ENCODE data around the gene PPM1L.

Gene PPM1L

DNA sequence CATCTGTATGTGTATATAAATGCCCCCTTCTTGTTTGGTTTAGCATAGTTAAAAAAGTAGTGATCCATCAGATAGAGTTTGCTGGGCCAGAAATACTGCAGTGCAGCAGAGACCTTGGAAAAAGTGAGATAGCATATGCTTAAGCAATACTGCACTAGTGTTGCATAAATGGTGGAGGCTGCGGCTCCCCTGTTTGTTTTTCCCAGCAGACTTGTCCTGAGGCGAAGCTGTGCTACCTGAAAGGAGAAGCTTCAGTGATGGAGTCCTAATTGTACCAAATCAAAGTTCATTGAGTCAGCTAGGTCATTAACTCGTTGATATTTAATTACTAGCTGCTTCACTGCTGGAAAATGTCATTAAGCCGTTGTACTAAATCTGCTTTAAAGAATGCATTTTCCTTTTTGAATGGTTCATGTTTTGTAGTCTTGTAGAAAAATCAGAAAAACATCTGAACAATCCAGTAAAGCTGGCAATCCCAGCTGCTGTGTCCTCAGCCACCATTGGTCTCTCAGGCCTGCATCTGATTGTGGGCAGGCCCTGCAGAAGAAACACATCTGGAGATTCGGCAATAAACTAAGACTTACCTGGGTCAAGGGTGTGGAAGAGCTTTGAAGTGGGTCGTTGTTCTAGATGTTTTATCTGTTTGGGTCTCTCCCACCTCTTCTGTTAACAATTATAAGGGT lies 179.5 kb downstream of the PPM1L start:
- no peak overlapping the region for H3K27ac ChIP-seq (ENCODE audit: low read length)
- TF ChIP-seq, protein P1, sequence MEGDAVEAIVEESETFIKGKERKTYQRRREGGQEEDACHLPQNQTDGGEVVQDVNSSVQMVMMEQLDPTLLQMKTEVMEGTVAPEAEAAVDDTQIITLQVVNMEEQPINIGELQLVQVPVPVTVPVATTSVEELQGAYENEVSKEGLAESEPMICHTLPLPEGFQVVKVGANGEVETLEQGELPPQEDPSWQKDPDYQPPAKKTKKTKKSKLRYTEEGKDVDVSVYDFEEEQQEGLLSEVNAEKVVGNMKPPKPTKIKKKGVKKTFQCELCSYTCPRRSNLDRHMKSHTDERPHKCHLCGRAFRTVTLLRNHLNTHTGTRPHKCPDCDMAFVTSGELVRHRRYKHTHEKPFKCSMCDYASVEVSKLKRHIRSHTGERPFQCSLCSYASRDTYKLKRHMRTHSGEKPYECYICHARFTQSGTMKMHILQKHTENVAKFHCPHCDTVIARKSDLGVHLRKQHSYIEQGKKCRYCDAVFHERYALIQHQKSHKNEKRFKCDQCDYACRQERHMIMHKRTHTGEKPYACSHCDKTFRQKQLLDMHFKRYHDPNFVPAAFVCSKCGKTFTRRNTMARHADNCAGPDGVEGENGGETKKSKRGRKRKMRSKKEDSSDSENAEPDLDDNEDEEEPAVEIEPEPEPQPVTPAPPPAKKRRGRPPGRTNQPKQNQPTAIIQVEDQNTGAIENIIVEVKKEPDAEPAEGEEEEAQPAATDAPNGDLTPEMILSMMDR (IDR thresholded peaks at IDR 0.05; ENCODE audit: borderline replicate concordance, extremely low read depth, low read length, poor library complexity, severe bottlenecking), result no peak
- no peak for TF ChIP-seq EZH2 (IDR thresholded peaks at IDR 0.05; ENCODE audit: borderline replicate concordance, low read depth, low read length, severe bottlenecking)
- no peaks in the 10 kb centered on the region for H3K36me3 ChIP-seq (ENCODE audit: insufficient read depth, low read length)
- H3K4me1 ChIP-seq (ENCODE audit: insufficient read depth, low read length), result no peaks in the 10 kb centered on the region
- H4K20me1 ChIP-seq (ENCODE audit: insufficient read depth, low read length), result no peaks in the 10 kb centered on the region
- no peak overlapping the region for H3K4me2 ChIP-seq (ENCODE audit: insufficient read depth, low read length)
- peaks cover 7% of the 10 kb centered on the region for H3K9me3 ChIP-seq (ENCODE audit: insufficient read depth, low read length, severe bottlenecking)
- no peaks in the 10 kb centered on the region for H3K79me2 ChIP-seq (ENCODE audit: insufficient read depth, low read length)
- no peak for DNase-seq
- no peak overlapping the region for H3K4me3 ChIP-seq (ENCODE audit: low read depth in 1 of 2, low read length in 2 of 2)
- H2AFZ ChIP-seq (ENCODE audit: low read depth, low read length), result no peak overlapping the region
- no peak overlapping the region for H3K9ac ChIP-seq (ENCODE audit: low read depth, low read length)
- H3K27me3 ChIP-seq (ENCODE audit: insufficient read depth, low read length, poor library complexity), result no peaks in the 10 kb centered on the region
- ATAC-seq (ENCODE audit: insufficient read depth, low read depth), result no peak

DNA sequence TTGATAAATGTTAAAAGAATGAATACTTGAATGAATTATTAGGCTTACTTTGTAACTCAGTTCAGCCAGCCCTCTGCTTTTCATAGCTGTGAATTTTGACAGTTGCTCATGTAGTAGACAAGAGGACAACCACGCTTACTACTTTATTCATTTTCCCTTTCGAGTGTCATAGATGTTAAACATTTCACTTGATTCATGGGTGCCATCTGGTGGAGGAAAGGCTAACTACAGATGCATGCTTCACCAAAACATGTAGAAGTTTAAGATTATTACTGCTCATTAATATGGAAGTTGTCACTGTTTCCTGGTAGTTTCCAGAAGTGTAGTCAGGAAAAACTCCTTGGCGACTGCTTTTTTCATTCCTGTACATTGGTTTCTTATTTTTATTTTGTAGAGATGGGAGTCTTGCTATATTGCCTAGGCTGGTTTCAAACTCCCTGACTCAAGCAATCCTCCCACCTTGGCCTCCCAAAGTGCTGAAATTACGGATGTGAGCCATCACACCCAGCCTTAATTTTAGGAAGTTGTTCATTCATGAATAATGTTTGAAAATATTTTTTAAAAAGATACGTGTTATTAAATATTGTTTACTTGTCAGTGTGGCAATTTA lies 186.0 kb downstream of the PPM1L start:
- H3K4me2 ChIP-seq (ENCODE audit: insufficient read depth, low read length), result no peak overlapping the region
- H3K27me3 ChIP-seq (ENCODE audit: insufficient read depth, low read length, poor library complexity), result no peaks in the 10 kb centered on the region
- H3K27ac ChIP-seq (ENCODE audit: low read length), result no peak overlapping the region
- H3K4me3 ChIP-seq (ENCODE audit: low read depth in 1 of 2, low read length in 2 of 2), result no peak overlapping the region
- H3K4me1 ChIP-seq (ENCODE audit: insufficient read depth, low read length), result peaks cover 3% of the 10 kb centered on the region
- H3K79me2 ChIP-seq (ENCODE audit: insufficient read depth, low read length), result no peaks in the 10 kb centered on the region
- ATAC-seq (ENCODE audit: insufficient read depth, low read depth) (peak; percentile 94), DNase-seq (peak; percentile 79)
- no peak overlapping the region for H3K9ac ChIP-seq (ENCODE audit: low read depth, low read length)
- H4K20me1 ChIP-seq (ENCODE audit: insufficient read depth, low read length), result no peaks in the 10 kb centered on the region
- no peak overlapping the region for H2AFZ ChIP-seq (ENCODE audit: low read depth, low read length)
- H3K9me3 ChIP-seq (ENCODE audit: insufficient read depth, low read length, severe bottlenecking), result peaks cover 7% of the 10 kb centered on the region
- TF ChIP-seq, protein P1 (IDR thresholded peaks at IDR 0.05; ENCODE audit: borderline replicate concordance, extremely low read depth, low read length, poor library complexity, severe bottlenecking), result peak; percentile 95
- no peak for TF ChIP-seq EZH2 (IDR thresholded peaks at IDR 0.05; ENCODE audit: borderline replicate concordance, low read depth, low read length, severe bottlenecking)
- H3K36me3 ChIP-seq (ENCODE audit: insufficient read depth, low read length), result no peaks in the 10 kb centered on the region

DNA sequence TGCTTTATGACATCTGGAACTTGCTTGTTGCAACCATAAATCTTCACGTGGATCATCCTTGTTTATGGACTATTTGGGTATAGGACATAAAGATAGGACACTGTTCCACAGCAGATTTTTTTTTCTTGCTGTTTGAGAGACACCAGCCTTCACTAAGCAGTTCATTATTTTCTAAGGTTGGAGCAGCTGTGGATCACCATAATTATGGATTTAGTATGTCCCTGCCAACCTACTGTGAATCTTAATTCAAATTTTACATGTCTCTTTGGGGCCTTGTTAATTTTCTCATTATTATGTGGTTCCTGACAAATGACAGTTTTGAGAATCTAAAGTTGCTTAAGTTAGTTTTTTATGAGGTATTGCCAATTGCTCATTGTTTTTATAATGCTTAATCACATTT lies 188.0 kb downstream of the PPM1L start:
- H3K9me3 ChIP-seq (ENCODE audit: insufficient read depth, low read length, severe bottlenecking), result peaks cover 7% of the 10 kb centered on the region
- no peak overlapping the region for H3K9ac ChIP-seq (ENCODE audit: low read depth, low read length)
- H3K36me3 ChIP-seq (ENCODE audit: insufficient read depth, low read length), result no peaks in the 10 kb centered on the region
- no peaks in the 10 kb centered on the region for H4K20me1 ChIP-seq (ENCODE audit: insufficient read depth, low read length)
- TF ChIP-seq EZH2 (IDR thresholded peaks at IDR 0.05; ENCODE audit: borderline replicate concordance, low read depth, low read length, severe bottlenecking), result no peak
- TF ChIP-seq, protein P1 (IDR thresholded peaks at IDR 0.05; ENCODE audit: borderline replicate concordance, extremely low read depth, low read length, poor library complexity, severe bottlenecking), result no peak
- H3K27me3 ChIP-seq (ENCODE audit: insufficient read depth, low read length, poor library complexity), result no peaks in the 10 kb centered on the region
- DNase-seq (no peak), ATAC-seq (ENCODE audit: insufficient read depth, low read depth) (no peak)
- no peak overlapping the region for H3K4me3 ChIP-seq (ENCODE audit: low read depth in 1 of 2, low read length in 2 of 2)
- H3K27ac ChIP-seq (ENCODE audit: low read length), result no peak overlapping the region
- no peak overlapping the region for H3K4me2 ChIP-seq (ENCODE audit: insufficient read depth, low read length)
- H3K4me1 ChIP-seq (ENCODE audit: insufficient read depth, low read length), result peaks cover 4% of the 10 kb centered on the region
- no peak overlapping the region for H2AFZ ChIP-seq (ENCODE audit: low read depth, low read length)
- H3K79me2 ChIP-seq (ENCODE audit: insufficient read depth, low read length), result no peaks in the 10 kb centered on the region
